HS-5 (cell line): Measurements from ENCODE around the gene TFCP2L1.

Source experiments
- DNase-seq: peaks from one replicate; pipeline ENCODE4 v3.0.0-alpha.2; 2012; ENCODE audit warnings: low read depth

The TFCP2L1 gene

GRCh38 chr2:121266543-121267106 is 18.4 kb downstream of the TFCP2L1 start:
- DNase-seq = no peak

GRCh38 chr2:121263996-121264715 is 20.8 kb downstream of the TFCP2L1 start:
- DNase-seq = no peak

GRCh38 chr2:121260370-121261154 is 24.4 kb downstream of the TFCP2L1 start:
- no peak for DNase-seq

GRCh38 chr2:121258051-121258450 is 27.0 kb downstream of the TFCP2L1 start:
- DNase-seq = no peak

- no peak for DNase-seq
Observed at GRCh38 chr2:121257480-121257840, 27.5 kb downstream of the TFCP2L1 start.

- DNase-seq = no peak
Observed at GRCh38 chr2:121256720-121257479, 28.1 kb downstream of the TFCP2L1 start.

GRCh38 chr2:121255358-121255757 is 29.6 kb downstream of the TFCP2L1 start:
- no peak for DNase-seq

GRCh38 chr2:121254748-121255147 is 30.3 kb downstream of the TFCP2L1 start:
- no peak for DNase-seq

GRCh38 chr2:121253674-121254240 is 31.2 kb downstream of the TFCP2L1 start:
- no peak for DNase-seq

GRCh38 chr2:121253021-121253673 is 31.9 kb downstream of the TFCP2L1 start:
- no peak for DNase-seq

GRCh38 chr2:121251497-121251896 is 33.5 kb downstream of the TFCP2L1 start:
- no peak for DNase-seq

GRCh38 chr2:121248766-121249343 is 36.1 kb downstream of the TFCP2L1 start:
- no peak for DNase-seq

- no peak for DNase-seq
Observed at GRCh38 chr2:121247971-121248370, 37.0 kb downstream of the TFCP2L1 start.

GRCh38 chr2:121247534-121247933 is 37.5 kb downstream of the TFCP2L1 start:
- no peak for DNase-seq

- DNase-seq = no peak
Observed at GRCh38 chr2:121246704-121247255, 38.2 kb downstream of the TFCP2L1 start.

GRCh38 chr2:121245913-121246312 is 39.1 kb downstream of the TFCP2L1 start:
- no peak for DNase-seq

GRCh38 chr2:121245120-121245820 is 39.7 kb downstream of the TFCP2L1 start:
- no peak for DNase-seq

GRCh38 chr2:121244616-121245015 is 40.4 kb downstream of the TFCP2L1 start:
- no peak for DNase-seq

- no peak for DNase-seq
Observed at GRCh38 chr2:121243821-121244460, 41.1 kb downstream of the TFCP2L1 start.

- no peak for DNase-seq
Observed at GRCh38 chr2:121242976-121243375, 42.0 kb downstream of the TFCP2L1 start.
